Esophagus squamous epithelium (tissue), 5 donors: ENCODE data around the gene ANKK1. TPM values are rescaled to one million over a fixed set of nuclear protein-coding genes. Genes with fewer than 3 reads are reported as not detected.

Source experiments
- DNase-seq: peaks from one replicate; lab custom pipeline; 2025; lab: John Stamatoyannopoulos, UW
- H3K27ac ChIP-seq, 4 donors: fragments of 200-600 bp; sonication (generic); one replicate each; pipeline ENCODE4 v1.5.1; 2016 to 2019; ENCODE audit warnings: mild to moderate bottlenecking in 1 of 4
- H3K27me3 ChIP-seq, 4 donors: fragments of 200-600 bp; sonication (generic); 1 replicate in 3 of 4; 2 replicates in 1 of 4; pipeline versions ENCODE4 v1.5.1 to v1.6.0; 2017 to 2021; ENCODE audit warnings: antibody characterized with exemption in 1 of 4
- H3K36me3 ChIP-seq, 3 donors: fragments of 200-600 bp; sonication (generic); one replicate each; pipeline ENCODE4 v1.5.1; 2016 to 2019
- H3K4me1 ChIP-seq, 3 donors: fragments of 200-600 bp; sonication (generic); one replicate each; pipeline ENCODE4 v1.5.1; 2017 to 2019
- H3K4me3 ChIP-seq, 4 donors: fragments of 200-600 bp; sonication (generic); 1 replicate in 3 of 4; 2 replicates in 1 of 4; pipeline ENCODE4 v1.5.1; 2016 to 2019; ENCODE audit warnings: mild to moderate bottlenecking in 2 of 4, moderate library complexity in 1 of 4
- H3K9me3 ChIP-seq, 3 donors: fragments of 200-600 bp; sonication (generic); one replicate each; pipeline ENCODE4 v1.5.1; 2016 to 2019
- CTCF ChIP-seq, 6 experiments: fragments of 450-650 bp in 4 of 6; fragments of 200-600 bp in 2 of 6; sonication (generic) in 2 of 6; IDR thresholded peaks; one replicate each; pipeline ENCODE4 v1.5.1; 2016 to 2019; ENCODE audit warnings: antibody characterized with exemption in 6 of 6, mild to moderate bottlenecking in 4 of 6, moderate library complexity in 4 of 6
- POLR2A ChIP-seq, 4 donors: fragments of 450-650 bp; IDR thresholded peaks; one replicate each; pipeline ENCODE4 v1.6.1; 2017; ENCODE audit warnings: antibody characterized with exemption in 4 of 4, mild to moderate bottlenecking in 4 of 4, moderate library complexity in 3 of 4
- WGBS, 2 donors: methylation state at CpG; one replicate each; pipeline ENCODE4 v1.1.5; 2018; 5-methylcytosine and 5-hydroxymethylcytosine counted together
- intact Hi-C: fragments of 100-400 bp; cut with DNase I; formaldehyde crosslinking; loops from one replicate; pipeline ENCODE4 v1.15.0; 2022
- total RNA-seq, 4 donors: library from RNA; depleted of rRNA; stranded (reverse); fragments of >200 nt; gene quantifications; one replicate each; pipeline ENCODE4 v1.1.0, GENCODE V29; 2016
- donor health status: DM: yes; HTN: yes; CAD: no.

The ANKK1 gene
- total RNA-seq, 4 donors from 2014 or later, result 0.21 to 2.7 (median 1.0) TPM

- Histone ChIP-seq H3K4me1 (peaks cover 0 to 13% (median 3%) of the 10 kb centered on the region in 3 donors), H3K36me3 (no peaks in the 10 kb centered on the region), H3K27me3 (no peaks in the 10 kb centered on the region), H3K4me3 (no peak overlapping the region), H3K9me3 (no peaks in the 10 kb centered on the region), H3K27ac (no peak overlapping the region)
- DNase-seq, result no peak
- intact Hi-C loops, result no loop called here
- 56 to 73% methylated on average over 3 of the region's 3 CpGs for WGBS, 2 donors
- TF ChIP-seq CTCF (IDR thresholded peaks at IDR 0.05) (no peak), POLR2A (IDR thresholded peaks at IDR 0.05) (no peak)
These were observed 11.4 kb upstream of the ANKK1 start for GRCh38 chr11:113376156-113376555.

GRCh38 chr11:113377681-113378412, 9.7 kb upstream of the ANKK1 start:
- intact Hi-C loops, result no loop called here
- TF ChIP-seq POLR2A (IDR thresholded peaks at IDR 0.05), result no peak
- no peak for TF ChIP-seq CTCF (IDR thresholded peaks at IDR 0.05)
- Histone ChIP-seq H3K9me3 (no peaks in the 10 kb centered on the region), H3K36me3 (no peaks in the 10 kb centered on the region), H3K4me1 (peaks cover 0 to 12% (median 3%) of the 10 kb centered on the region in 3 donors), H3K27ac (no peak overlapping the region), H3K4me3 (no peak overlapping the region), H3K27me3 (no peaks in the 10 kb centered on the region)
- WGBS, 2 donors, result 29 to 31% methylated on average over 7 of the region's 7 CpGs
- no peak for DNase-seq

DNA sequence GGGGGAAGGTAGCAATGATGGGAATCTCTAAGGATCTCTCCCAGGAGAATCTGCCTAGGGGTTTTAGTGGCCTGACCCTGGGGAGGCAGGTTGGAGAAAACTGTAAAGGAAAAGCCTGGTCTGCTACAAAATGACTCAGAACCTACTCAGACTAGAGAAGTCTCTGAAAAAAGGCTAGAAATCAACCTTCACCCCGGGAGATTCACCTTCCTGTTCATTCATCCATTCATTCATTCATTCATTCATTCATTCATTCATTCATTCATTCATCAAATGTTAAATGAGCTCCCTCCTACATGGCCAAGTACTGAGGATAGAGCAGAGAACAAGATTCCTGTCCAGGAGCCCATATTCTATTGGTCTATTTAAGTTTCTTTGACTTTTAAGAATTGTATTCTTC, 8.9 kb upstream of the ANKK1 start:
- intact Hi-C loops, result no loop called here
- H3K27me3 ChIP-seq, result no peaks in the 10 kb centered on the region
- H3K27ac ChIP-seq, result no peak overlapping the region
- no peak for DNase-seq
- peaks cover 0 to 9% (median 3%) of the 10 kb centered on the region in 3 donors for H3K4me1 ChIP-seq
- no peaks in the 10 kb centered on the region for H3K9me3 ChIP-seq
- TF ChIP-seq POLR2A (IDR thresholded peaks at IDR 0.05) (no peak), CTCF (IDR thresholded peaks at IDR 0.05) (no peak)
- 29 to 33% methylated on average over 1 of the region's 1 CpG for WGBS, 2 donors
- no peaks in the 10 kb centered on the region for H3K36me3 ChIP-seq
- no peak overlapping the region for H3K4me3 ChIP-seq

- H3K27ac ChIP-seq, result no peak overlapping the region
These were observed 5.5 kb upstream of the ANKK1 start for GRCh38 chr11:113382121-113382520.

More at GRCh38 chr11:113382121-113382520, 5.5 kb upstream of the ANKK1 start:
- no peaks in the 10 kb centered on the region for H3K36me3 ChIP-seq
- H3K9me3 ChIP-seq, result no peaks in the 10 kb centered on the region
- no peak for TF ChIP-seq POLR2A (IDR thresholded peaks at IDR 0.05)
- TF ChIP-seq CTCF (IDR thresholded peaks at IDR 0.05), result no peak
- H3K4me3 ChIP-seq, result no peak overlapping the region
- DNase-seq, result no peak
- intact Hi-C loops, result no loop called here
- H3K4me1 ChIP-seq, result peaks cover 0 to 19% (median 11%) of the 10 kb centered on the region in 3 donors
- H3K27me3 ChIP-seq, result peaks cover 0 to 7% (median 0%) of the 10 kb centered on the region in 4 donors
